Progenitor cell of endocrine pancreas (in vitro differentiated cells): Measurements from ENCODE around the gene BRD4. TPM values are rescaled to one million over a fixed set of nuclear protein-coding genes. Genes with fewer than 3 reads are reported as not detected.
A peak's percentile ranks its signal among the peaks of the same experiment; 100 is the strongest.

Source experiments
- DNase-seq: peaks from one replicate; pipeline ENCODE4 v3.0.0; 2021; ENCODE audit warnings: low spot score; ENCODE audit not compliant: unreplicated experiment
- H3K27ac Mint-ChIP-seq: 2 replicates; pipeline ENCODE4 v1.8.0; 2021; ENCODE audit warnings: mild to moderate bottlenecking, moderate library complexity, mixed read lengths
- H3K27me3 Mint-ChIP-seq: 2 replicates; pipeline ENCODE4 v1.8.0; 2021; ENCODE audit warnings: mixed read lengths
- H3K36me3 Mint-ChIP-seq: 2 replicates; pipeline ENCODE4 v1.8.0; 2022; ENCODE audit warnings: mixed read lengths; ENCODE audit not compliant: insufficient read depth
- H3K4me1 Mint-ChIP-seq: 2 replicates; pipeline ENCODE4 v1.8.0; 2021; ENCODE audit warnings: low read depth, mixed read lengths
- H3K4me3 Mint-ChIP-seq: 2 replicates; pipeline ENCODE4 v1.8.0; 2021; ENCODE audit warnings: low read depth, mild to moderate bottlenecking, moderate library complexity, mixed read lengths
- H3K9me3 Mint-ChIP-seq: 2 replicates; pipeline ENCODE4 v1.8.0; 2021; ENCODE audit warnings: low read depth, mixed read lengths
- CTCF ChIP-seq: fragments of 200-600 bp; sonication (generic); IDR thresholded peaks from one replicate; pipeline ENCODE4 v1.5.0; 2021; ENCODE audit warnings: antibody characterized with exemption, mild to moderate bottlenecking; ENCODE audit not compliant: unreplicated experiment
- total RNA-seq: library from RNA; stranded (reverse); gene quantifications from 2 replicates; pipeline ENCODE4 v1.2.1, GENCODE V29; 2021

The BRD4 gene
- total RNA-seq, 1 donor from 2014 or later = 144 TPM

GRCh38 chr19:15294561-15294990 is 37.8 kb downstream of the BRD4 start:
- Mint-ChIP-seq H3K4me3 (no peak overlapping the region), H3K27me3 (no peaks in the 10 kb centered on the region), H3K4me1 (peaks cover 31% of the 10 kb centered on the region), H3K27ac (no peak overlapping the region), H3K9me3 (no peaks in the 10 kb centered on the region), H3K36me3 (peaks cover 2% of the 10 kb centered on the region)
- DNase-seq = no peak
- no peak for TF ChIP-seq CTCF

- no peaks in the 10 kb centered on the region for H3K27me3 Mint-ChIP-seq
- peaks cover 31% of the 10 kb centered on the region for H3K4me1 Mint-ChIP-seq
- no peak for DNase-seq
- no peak for TF ChIP-seq CTCF
- H3K9me3 Mint-ChIP-seq = no peaks in the 10 kb centered on the region
- H3K4me3 Mint-ChIP-seq = no peak overlapping the region
- H3K36me3 Mint-ChIP-seq = peaks cover 2% of the 10 kb centered on the region
- H3K27ac Mint-ChIP-seq = no peak overlapping the region
These were observed 38.4 kb downstream of the BRD4 start for GRCh38 chr19:15293781-15294491.

GRCh38 chr19:15292847-15293582 is 39.3 kb downstream of the BRD4 start:
- Mint-ChIP-seq H3K36me3 (peaks cover 2% of the 10 kb centered on the region), H3K4me3 (no peak overlapping the region), H3K27me3 (no peaks in the 10 kb centered on the region), H3K27ac (peak overlapping the region; percentile 67), H3K4me1 (peaks cover 30% of the 10 kb centered on the region), H3K9me3 (no peaks in the 10 kb centered on the region)
- no peak for TF ChIP-seq CTCF
- DNase-seq = no peak

- Mint-ChIP-seq H3K4me3 (no peak overlapping the region), H3K27me3 (no peaks in the 10 kb centered on the region), H3K27ac (peak overlapping the region; percentile 36), H3K4me1 (peaks cover 25% of the 10 kb centered on the region), H3K36me3 (peaks cover 2% of the 10 kb centered on the region), H3K9me3 (no peaks in the 10 kb centered on the region)
- TF ChIP-seq CTCF = no peak
- DNase-seq = no peak
These were observed 40.2 kb downstream of the BRD4 start for GRCh38 chr19:15292140-15292539.

GRCh38 chr19:15291548-15292021 is 40.8 kb downstream of the BRD4 start:
- Mint-ChIP-seq H3K4me1 (peaks cover 21% of the 10 kb centered on the region), H3K27me3 (no peaks in the 10 kb centered on the region), H3K4me3 (no peak overlapping the region), H3K27ac (no peak overlapping the region), H3K36me3 (peaks cover 2% of the 10 kb centered on the region), H3K9me3 (no peaks in the 10 kb centered on the region)
- no peak for DNase-seq
- no peak for TF ChIP-seq CTCF
